Breast epithelium (tissue), 4 donors: ENCODE data around the gene ZNF558. TPM values are rescaled to one million over a fixed set of nuclear protein-coding genes. Genes with fewer than 3 reads are reported as not detected.
"Not testable (repeated sequence)": the region's sequence is repeated elsewhere in the genome, so short reads cannot be mapped to it uniquely, and the experiment has no call there.

Experiments used
- DNase-seq, 2 donors: peaks; one replicate each; pipeline ENCODE4 v3.0.0-alpha.2; 2019; ENCODE audit warnings: low spot score in 2 of 2
- H3K27ac ChIP-seq, 2 donors: fragments of 200-600 bp; sonication (generic) in 1 of 2; one replicate each; pipeline ENCODE4 v1.5.1; 2016 to 2019; ENCODE audit warnings: mild to moderate bottlenecking in 1 of 2
- H3K27me3 ChIP-seq, 2 donors: fragments of 200-600 bp; sonication (generic) in 1 of 2; one replicate each; pipeline versions ENCODE4 v1.5.1 to v1.6.0; 2017 to 2019; ENCODE audit warnings: control low read depth in 1 of 2, mild to moderate bottlenecking in 1 of 2
- H3K36me3 ChIP-seq: fragments of 200-600 bp; one replicate; pipeline ENCODE4 v1.5.1; 2019
- H3K4me1 ChIP-seq, 2 donors: fragments of 200-600 bp; sonication (generic); one replicate each; pipeline ENCODE4 v1.5.1; 2016 to 2019; ENCODE audit warnings: control low read depth in 1 of 2
- H3K4me3 ChIP-seq, 3 donors: fragments of 200-600 bp; sonication (generic); 1 replicate in 2 of 3; 2 replicates in 1 of 3; pipeline ENCODE4 v1.5.1; 2016 to 2019; ENCODE audit warnings: mild to moderate bottlenecking in 3 of 3, moderate library complexity in 2 of 3
- H3K9me3 ChIP-seq, 2 donors: fragments of 200-600 bp; sonication (generic) in 1 of 2; one replicate each; pipeline ENCODE4 v1.5.1; 2016 to 2019; ENCODE audit warnings: control low read depth in 1 of 2
- CTCF ChIP-seq, 3 donors: fragments of 450-650 bp; IDR thresholded peaks; one replicate each; pipeline ENCODE4 v1.5.1; 2016 to 2017; ENCODE audit warnings: antibody characterized with exemption in 3 of 3, mild to moderate bottlenecking in 3 of 3, moderate library complexity in 3 of 3
- POLR2A ChIP-seq: fragments of 450-650 bp; IDR thresholded peaks from one replicate; pipeline ENCODE4 v1.6.1; 2016; ENCODE audit warnings: antibody characterized with exemption, mild to moderate bottlenecking, moderate library complexity
- POLR2AphosphoS5 ChIP-seq, 3 donors: sonication (generic); formaldehyde crosslinking; IDR thresholded peaks; one replicate each; pipeline ENCODE4 v1.6.1; 2017; ENCODE audit warnings: antibody characterized with exemption in 3 of 3
- intact Hi-C: fragments of 100-400 bp; cut with DNase I; formaldehyde crosslinking; loops from one replicate; pipeline ENCODE4 v1.15.1; 2023; ENCODE audit warnings: low total_unique reads
- total RNA-seq, 3 donors: library from RNA; depleted of rRNA; stranded (reverse); fragments of >200 nt; gene quantifications; one replicate each; pipeline ENCODE4 v1.1.0, GENCODE V29; 2016

ZNF558 gene
- total RNA-seq, 3 donors from 2014 or later = 31.4 to 40.7 (median 36.7) TPM

- peaks cover 61% of the 10 kb centered on the region for H3K36me3 ChIP-seq
- no peaks in the 10 kb centered on the region for H3K4me1 ChIP-seq
- no peak for TF ChIP-seq POLR2A
- no peak for TF ChIP-seq CTCF (IDR thresholded peaks at IDR 0.05)
- no peak for TF ChIP-seq POLR2AphosphoS5 (IDR thresholded peaks at IDR 0.05)
- H3K4me3 ChIP-seq = peak overlapping the region in 1 of 3 donors; percentile 23
- DNase-seq = no peak
- H3K27ac ChIP-seq = no peak overlapping the region
- H3K9me3 ChIP-seq = peaks cover 92 to 100% of the 10 kb centered on the region in 2 donors
- intact Hi-C loops = no loop called here
- H3K27me3 ChIP-seq = no peaks in the 10 kb centered on the region
Observed at GRCh38 chr19:8811315-8812172, 20.6 kb downstream of the ZNF558 start.

- intact Hi-C loops = no loop called here
- Histone ChIP-seq H3K27me3 (no peaks in the 10 kb centered on the region), H3K4me3 (no peak overlapping the region), H3K9me3 (peaks cover 92 to 97% of the 10 kb centered on the region in 2 donors), H3K36me3 (peaks cover 37% of the 10 kb centered on the region), H3K4me1 (no peaks in the 10 kb centered on the region), H3K27ac (no peak overlapping the region)
- no peak for DNase-seq
- no peak for TF ChIP-seq CTCF (IDR thresholded peaks at IDR 0.05)
- TF ChIP-seq POLR2A = no peak
- TF ChIP-seq POLR2AphosphoS5 (IDR thresholded peaks at IDR 0.05) = no peak
Observed at GRCh38 chr19:8806661-8807060, 25.4 kb downstream of the ZNF558 start.

GRCh38 chr19:8794823-8795222 is 37.3 kb downstream of the ZNF558 start:
- Histone ChIP-seq H3K4me1 (no peaks in the 10 kb centered on the region), H3K9me3 (peaks cover 19 to 31% of the 10 kb centered on the region in 2 donors), H3K27ac (no peak overlapping the region), H3K27me3 (no peaks in the 10 kb centered on the region), H3K36me3 (no peaks in the 10 kb centered on the region), H3K4me3 (no peak overlapping the region)
- TF ChIP-seq POLR2A (no peak), POLR2AphosphoS5 (IDR thresholded peaks at IDR 0.05) (no peak)
- intact Hi-C loops = no loop called here
- no peak for DNase-seq

GRCh38 chr19:8773587-8773986 is 58.5 kb downstream of the ZNF558 start:
- intact Hi-C loops, H3K36me3 ChIP-seq, H3K9me3 ChIP-seq: not testable (repeated sequence)

GRCh38 chr19:8769265-8769664 is 62.8 kb downstream of the ZNF558 start:
- H3K4me1 ChIP-seq, H3K4me3 ChIP-seq, H3K9me3 ChIP-seq, H3K36me3 ChIP-seq, H3K27me3 ChIP-seq, intact Hi-C loops, H3K27ac ChIP-seq, DNase-seq: not testable (repeated sequence)

More at GRCh38 chr19:8773587-8773986, 58.5 kb downstream of the ZNF558 start:
- DNase-seq, H3K27ac ChIP-seq, H3K4me3 ChIP-seq, H3K27me3 ChIP-seq, H3K4me1 ChIP-seq: not testable (repeated sequence)

- H3K9me3 ChIP-seq, H3K4me3 ChIP-seq, H3K27ac ChIP-seq, H3K4me1 ChIP-seq, intact Hi-C loops, H3K36me3 ChIP-seq, H3K27me3 ChIP-seq: not testable (repeated sequence)
- DNase-seq = peak in 1 of 2 donors; percentile 53
Observed at GRCh38 chr19:8767257-8767656, 64.8 kb downstream of the ZNF558 start.

Other genes with a start within 250 kb of the ZNF558 start
- gene ADAMTS10, start 221.6 kb downstream of the ZNF558 start, total RNA-seq = 10 to 100 TPM; 23.4 to 68.2 (median 48.2) TPM
- gene NFILZ, start 201.7 kb downstream of the ZNF558 start, total RNA-seq = not detected
- gene ACTL9, start 133.5 kb downstream of the ZNF558 start, total RNA-seq = not detected
- gene OR2Z1, start 110.7 kb downstream of the ZNF558 start, total RNA-seq = not detected
- gene MBD3L1, start 73 bp upstream of the ZNF558 start, total RNA-seq = not detected
- 10 to 100 TPM in 1 of 3 donors, under 1 TPM in 2; under 0.01 to 16.2 (median 0.66) TPM for gene MUC16, start 178.1 kb upstream of the ZNF558 start, total RNA-seq